Large intestine (tissue), 3 donors: ENCODE measurements around the gene CEP295NL. TPM values are rescaled to one million over a fixed set of nuclear protein-coding genes. Genes with fewer than 3 reads are reported as not detected.
A peak's percentile ranks its signal among the peaks of the same experiment; 100 is the strongest.

ENCODE experiments used
- DNase-seq, 2 donors: peaks; one replicate each; pipeline versions ENCODE4 v3.0.0 to v3.0.0-alpha.2; 2013
- H3K27ac ChIP-seq: one replicate; pipeline ENCODE4 v1.5.1; 2013; ENCODE audit warnings: low read length
- H3K27me3 ChIP-seq: 2 replicates; pipeline ENCODE4 v1.6.1; 2013; ENCODE audit warnings: low read length; ENCODE audit not compliant: control insufficient read depth, insufficient read depth
- H3K36me3 ChIP-seq: 2 replicates; pipeline ENCODE4 v1.6.1; 2013; ENCODE audit warnings: low read length; ENCODE audit not compliant: control insufficient read depth, insufficient read depth
- H3K4me1 ChIP-seq: one replicate; pipeline ENCODE4 v1.6.1; 2013; ENCODE audit warnings: low read length; ENCODE audit not compliant: control insufficient read depth, insufficient read depth
- H3K4me3 ChIP-seq: one replicate; pipeline ENCODE4 v1.5.1; 2013; ENCODE audit warnings: low read length
- H3K9me3 ChIP-seq: one replicate; pipeline ENCODE4 v1.6.1; 2013; ENCODE audit warnings: mild to moderate bottlenecking, low read depth, low read length, moderate library complexity; ENCODE audit not compliant: control insufficient read depth
- WGBS: methylation state at CpG from one replicate; pipeline ENCODE4 v1.1.5; 2013; ENCODE audit warnings: low lambda C conversion rate; ENCODE audit not compliant: insufficient coverage; 5-methylcytosine and 5-hydroxymethylcytosine counted together
- polyA plus RNA-seq: library from polyadenylated mRNA; unstranded; fragments of 120-200 nt; gene quantifications from one replicate; pipeline ENCODE4 v1.2.1, GENCODE V29; 2013

Gene CEP295NL
- polyA plus RNA-seq, 1 donor: 0.24 TPM

DNA sequence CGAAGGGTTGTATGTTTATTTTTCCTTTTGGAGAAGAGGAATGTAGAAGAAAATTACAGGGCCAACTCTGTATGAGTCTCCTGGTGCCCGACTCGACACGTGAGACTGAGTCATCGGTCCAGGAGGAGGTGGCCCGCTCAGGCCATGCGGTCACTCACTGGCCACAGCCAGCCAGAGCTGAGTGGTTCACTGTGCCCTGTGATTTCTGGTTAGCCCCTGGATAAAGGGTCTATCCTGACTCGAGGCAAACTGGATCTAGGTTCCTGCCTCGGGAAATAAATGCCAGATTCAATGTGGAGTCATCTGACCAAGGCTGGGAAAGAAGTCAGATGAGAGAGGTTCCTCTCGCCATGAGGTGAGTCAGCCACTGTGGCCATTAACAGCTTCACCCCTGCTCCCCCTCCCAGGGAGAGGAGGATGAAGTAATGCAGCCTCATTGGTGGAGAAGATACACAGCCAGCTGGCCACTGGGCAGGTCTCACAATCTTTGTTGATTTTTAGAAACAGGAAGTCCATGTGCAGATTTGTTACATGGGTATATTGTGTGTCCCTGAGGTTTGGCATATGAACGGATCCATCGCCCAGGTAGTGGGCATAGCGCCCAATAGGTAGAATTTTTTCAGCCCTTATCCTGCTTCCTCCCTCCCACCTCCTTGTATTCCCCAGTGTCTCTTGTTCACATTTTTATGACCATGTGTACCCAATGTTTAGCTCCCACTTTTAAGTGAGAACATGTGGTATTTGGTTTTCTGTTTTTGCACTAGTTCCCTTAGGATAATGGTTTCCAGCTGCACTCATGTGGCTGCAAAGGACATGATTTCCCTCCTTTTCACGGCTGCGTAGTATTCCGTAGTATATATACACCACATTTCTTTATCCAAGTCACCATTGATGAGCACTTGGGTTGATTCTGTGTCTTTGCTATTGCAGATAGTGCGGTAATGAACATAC, 40.7 kb downstream of the CEP295NL start:
- WGBS: 100% methylated on average over 4 of the region's 17 CpGs

DNA sequence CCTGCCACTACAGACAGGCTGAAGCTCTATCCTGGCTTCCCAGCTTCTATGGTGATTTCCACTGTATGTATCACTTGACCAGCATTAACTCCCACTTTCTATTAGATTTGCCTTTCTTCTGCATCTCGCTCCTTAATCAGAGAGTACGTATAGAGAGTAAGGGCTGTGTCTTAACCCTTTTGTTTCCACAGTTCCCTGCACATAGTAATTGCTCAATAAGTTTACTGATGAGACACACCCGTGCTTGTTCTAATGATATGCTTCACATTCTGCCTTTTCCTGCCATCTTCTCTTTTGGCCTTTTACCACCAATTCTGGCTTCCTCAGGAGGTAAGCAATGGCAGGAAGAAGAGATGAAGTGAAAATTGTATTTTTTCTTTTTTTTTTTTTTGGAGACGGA, 41.8 kb downstream of the CEP295NL start:
- Histone ChIP-seq H3K4me1 (no peaks in the 10 kb centered on the region), H3K27me3 (no peaks in the 10 kb centered on the region), H3K27ac (no peak overlapping the region), H3K4me3 (no peak overlapping the region), H3K36me3 (peaks cover 15% of the 10 kb centered on the region), H3K9me3 (no peaks in the 10 kb centered on the region)
- DNase-seq: no peak
- WGBS: 100% methylated on average over 1 of the region's 4 CpGs

More for the DNA sequence above, 40.7 kb downstream of the CEP295NL start:
- no peaks in the 10 kb centered on the region for H3K4me1 ChIP-seq
- H3K27me3 ChIP-seq: no peaks in the 10 kb centered on the region
- no peaks in the 10 kb centered on the region for H3K9me3 ChIP-seq
- no peak overlapping the region for H3K4me3 ChIP-seq
- peaks cover 5% of the 10 kb centered on the region for H3K36me3 ChIP-seq
- DNase-seq: peak in 1 of 2 donors; percentile 39
- H3K27ac ChIP-seq: no peak overlapping the region

DNA sequence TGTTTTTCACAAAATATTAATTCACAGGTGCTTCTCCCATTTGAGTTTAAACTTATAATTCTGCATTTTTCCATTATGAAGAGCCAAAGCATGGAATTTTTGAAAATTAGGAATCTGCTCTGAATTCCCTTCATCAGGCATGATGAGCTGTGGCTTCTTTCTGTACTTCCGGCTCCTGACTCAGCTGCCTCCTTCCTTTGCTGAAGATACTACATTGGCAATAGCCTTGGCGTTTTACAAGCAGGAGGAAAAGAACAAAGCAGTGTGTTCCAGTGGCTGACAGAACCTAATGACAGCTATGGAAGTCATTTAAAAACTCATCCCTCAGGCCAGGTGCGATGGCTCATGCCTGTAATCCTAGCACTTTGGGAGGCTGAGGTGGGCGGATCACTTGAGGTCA, 44.0 kb downstream of the CEP295NL start:
- WGBS: no CpG with 5 or more reads among the region's 4 CpGs
- Histone ChIP-seq H3K9me3 (no peaks in the 10 kb centered on the region), H3K4me3 (no peak overlapping the region), H3K36me3 (peaks cover 32% of the 10 kb centered on the region), H3K27ac (no peak overlapping the region), H3K27me3 (no peaks in the 10 kb centered on the region), H3K4me1 (peaks cover 7% of the 10 kb centered on the region)
- DNase-seq: no peak

DNA sequence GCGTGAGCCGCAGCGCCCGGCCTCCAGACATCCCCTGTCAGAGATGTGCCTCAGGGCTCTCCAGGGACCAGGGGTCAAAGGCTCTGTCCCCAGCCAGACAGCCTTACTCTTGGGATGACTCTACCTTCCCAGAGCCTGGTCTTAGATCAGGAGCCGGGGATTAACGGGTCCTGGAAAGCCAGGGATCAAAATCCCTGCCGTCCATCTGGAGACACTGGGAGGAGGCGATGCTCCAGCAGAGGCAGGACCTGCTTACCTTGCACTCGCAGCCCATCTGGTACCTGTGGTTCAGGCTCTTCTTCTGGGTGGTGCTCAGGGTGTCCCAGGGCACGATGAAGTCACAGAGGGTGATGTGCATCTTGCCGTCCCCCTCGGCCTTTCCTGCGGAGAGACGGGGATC, 45.7 kb downstream of the CEP295NL start:
- peaks cover 32% of the 10 kb centered on the region for H3K36me3 ChIP-seq
- DNase-seq: no peak
- no CpG with 5 or more reads among the region's 14 CpGs for WGBS
- no peak overlapping the region for H3K4me3 ChIP-seq
- H3K4me1 ChIP-seq: peaks cover 10% of the 10 kb centered on the region
- H3K27ac ChIP-seq: no peak overlapping the region
- no peaks in the 10 kb centered on the region for H3K27me3 ChIP-seq
- H3K9me3 ChIP-seq: no peaks in the 10 kb centered on the region

DNA sequence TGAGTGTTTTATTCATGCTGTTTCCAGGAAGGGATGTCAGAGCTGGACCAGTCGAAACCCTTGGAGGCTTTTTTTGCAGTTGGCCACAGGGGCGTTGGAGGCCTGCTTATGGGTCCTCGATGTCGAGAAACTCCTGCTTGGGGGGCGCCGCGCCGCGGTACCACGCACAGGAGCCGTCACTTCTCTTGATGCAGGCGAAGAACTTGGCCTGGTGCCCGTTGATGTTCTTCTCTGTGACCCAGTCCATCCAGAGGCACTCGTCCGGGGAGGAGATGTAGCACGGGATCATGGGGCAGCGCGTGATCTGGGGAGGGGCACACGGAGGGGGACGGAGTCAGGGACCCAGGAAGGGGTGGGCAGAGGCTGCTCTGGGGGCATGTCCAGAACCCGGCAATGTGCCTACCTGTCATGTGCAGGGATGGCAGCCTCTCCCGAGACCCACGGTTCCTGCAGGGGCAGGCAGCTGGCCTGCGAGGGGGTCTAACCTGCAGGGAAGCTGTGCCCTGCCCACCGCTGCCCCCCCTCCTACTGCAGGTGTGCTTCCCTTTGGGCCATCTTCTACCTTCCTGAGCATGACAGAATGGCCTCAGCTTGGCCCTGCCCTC, 47.3 kb downstream of the CEP295NL start:
- peaks cover 32% of the 10 kb centered on the region for H3K36me3 ChIP-seq
- no peak for DNase-seq
- no peaks in the 10 kb centered on the region for H3K9me3 ChIP-seq
- WGBS: no CpG with 5 or more reads among the region's 25 CpGs
- H3K4me1 ChIP-seq: peaks cover 10% of the 10 kb centered on the region
- no peak overlapping the region for H3K4me3 ChIP-seq
- H3K27me3 ChIP-seq: no peaks in the 10 kb centered on the region
- no peak overlapping the region for H3K27ac ChIP-seq

DNA sequence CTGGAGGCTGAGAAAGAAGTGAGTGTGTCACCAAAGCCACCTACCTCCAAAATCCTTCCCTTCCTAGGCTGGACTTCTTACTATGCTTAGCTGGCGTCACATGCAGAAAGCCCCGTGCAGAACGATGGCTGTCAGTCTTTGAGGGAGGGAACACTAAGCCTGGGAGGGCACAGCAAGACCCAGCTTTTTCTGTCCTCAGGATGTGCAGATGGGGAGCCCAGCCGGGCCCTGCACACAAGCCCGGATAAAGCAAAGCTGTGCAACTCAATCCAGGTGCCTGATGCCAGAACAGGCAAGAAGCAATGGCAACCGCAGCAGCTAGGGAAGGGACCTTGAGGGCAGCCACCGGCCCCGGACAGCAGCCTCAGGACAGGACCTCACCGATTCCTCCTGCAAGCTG, 48.5 kb downstream of the CEP295NL start:
- Histone ChIP-seq H3K27ac (no peak overlapping the region), H3K27me3 (no peaks in the 10 kb centered on the region), H3K4me3 (no peak overlapping the region), H3K9me3 (no peaks in the 10 kb centered on the region), H3K4me1 (peaks cover 10% of the 10 kb centered on the region), H3K36me3 (peaks cover 32% of the 10 kb centered on the region)
- DNase-seq: no peak
- no CpG with 5 or more reads among the region's 9 CpGs for WGBS

DNA sequence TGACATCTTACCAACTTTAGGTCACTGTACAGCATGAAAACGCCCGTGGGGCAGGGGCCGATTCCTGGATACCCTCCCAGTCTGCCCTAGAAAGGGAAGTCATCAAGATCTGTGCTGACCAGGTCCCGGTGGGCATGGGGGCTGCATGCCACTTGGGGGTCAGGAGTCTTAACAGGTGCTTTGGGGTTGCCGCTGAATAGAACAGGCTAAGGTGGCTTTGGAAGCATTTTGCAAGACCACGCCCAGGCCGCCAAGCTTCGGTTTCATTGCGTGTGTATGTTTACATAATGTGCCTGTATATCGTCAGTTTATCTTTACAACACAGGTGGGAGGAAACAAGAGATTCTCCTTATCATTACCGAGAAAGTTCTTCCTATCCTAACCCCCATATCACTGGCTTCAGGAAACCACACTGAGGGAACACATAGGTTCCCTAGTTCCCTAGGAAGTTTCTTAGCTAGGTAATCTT, 49.0 kb downstream of the CEP295NL start:
- peak in 1 of 2 donors; percentile 66 for DNase-seq
- no CpG with 5 or more reads among the region's 11 CpGs for WGBS
- H3K9me3 ChIP-seq: no peaks in the 10 kb centered on the region
- H3K4me1 ChIP-seq: peaks cover 10% of the 10 kb centered on the region
- H3K27ac ChIP-seq: no peak overlapping the region
- H3K4me3 ChIP-seq: no peak overlapping the region
- H3K27me3 ChIP-seq: no peaks in the 10 kb centered on the region
- H3K36me3 ChIP-seq: peaks cover 32% of the 10 kb centered on the region

DNA sequence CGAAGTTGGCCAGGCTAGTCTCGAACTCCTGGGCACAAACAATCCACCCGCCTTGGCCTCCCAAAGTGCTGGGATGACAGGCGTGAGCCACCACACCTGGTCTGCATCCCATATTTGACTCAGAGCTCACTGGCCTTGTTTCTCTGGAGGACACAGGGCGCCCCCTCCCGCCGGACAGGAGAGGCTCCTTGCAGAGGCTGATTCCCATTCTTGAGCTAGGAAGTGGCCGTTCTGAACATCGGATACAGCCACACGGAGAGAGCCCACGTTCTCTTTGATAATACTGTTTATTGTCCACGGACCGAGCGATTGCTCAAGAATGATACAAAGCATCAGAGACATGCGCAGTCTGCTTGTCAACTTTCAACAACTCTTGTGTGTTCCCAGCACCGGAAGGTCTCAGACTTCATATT, 50.3 kb downstream of the CEP295NL start:
- Histone ChIP-seq H3K27ac (no peak overlapping the region), H3K4me1 (peaks cover 10% of the 10 kb centered on the region), H3K27me3 (no peaks in the 10 kb centered on the region), H3K4me3 (no peak overlapping the region), H3K36me3 (peaks cover 32% of the 10 kb centered on the region), H3K9me3 (no peaks in the 10 kb centered on the region)
- DNase-seq: no peak
- no CpG with 5 or more reads among the region's 16 CpGs for WGBS

DNA sequence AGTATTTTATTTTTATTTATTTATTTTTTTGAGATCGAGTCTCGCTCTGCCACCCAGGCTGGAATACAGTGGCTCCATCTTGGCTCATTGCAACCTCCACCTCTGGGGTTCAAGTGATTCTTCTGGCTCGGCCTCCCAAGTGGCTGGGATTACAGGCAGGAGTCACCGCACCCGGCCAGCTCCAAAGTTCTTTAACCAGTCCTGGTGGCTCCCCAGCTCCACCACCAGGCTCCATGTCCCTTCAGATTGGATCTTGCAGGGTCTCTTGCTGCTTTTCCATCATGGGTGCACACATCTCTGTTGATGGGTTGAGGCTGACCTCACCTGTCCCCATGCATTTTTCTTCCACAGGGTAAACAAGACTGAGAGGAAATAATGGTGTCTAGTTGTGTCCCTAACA, 54.0 kb downstream of the CEP295NL start:
- Histone ChIP-seq H3K36me3 (peaks cover 3% of the 10 kb centered on the region), H3K4me1 (peaks cover 3% of the 10 kb centered on the region), H3K27ac (no peak overlapping the region), H3K27me3 (no peaks in the 10 kb centered on the region), H3K4me3 (no peak overlapping the region), H3K9me3 (no peaks in the 10 kb centered on the region)
- no CpG with 5 or more reads among the region's 5 CpGs for WGBS
- no peak for DNase-seq

DNA sequence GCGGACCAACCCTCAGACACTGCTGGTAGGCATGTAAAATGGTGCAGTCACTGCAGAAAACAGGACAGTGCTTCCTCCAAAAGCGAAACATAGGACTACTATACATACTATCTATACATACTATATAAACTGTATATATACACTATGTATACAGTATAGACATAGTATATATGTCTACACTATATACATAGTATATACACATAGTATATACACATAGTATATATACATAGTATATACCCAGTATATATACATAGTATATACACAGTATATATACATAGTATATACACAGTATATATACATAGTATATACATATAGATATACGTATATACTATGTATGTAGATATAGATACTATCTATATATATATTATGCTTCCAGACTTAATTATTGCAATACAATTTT, 55.9 kb downstream of the CEP295NL start:
- no peaks in the 10 kb centered on the region for H3K36me3 ChIP-seq
- no peaks in the 10 kb centered on the region for H3K9me3 ChIP-seq
- no peak overlapping the region for H3K4me3 ChIP-seq
- DNase-seq: no peak
- H3K27ac ChIP-seq: no peak overlapping the region
- peaks cover 3% of the 10 kb centered on the region for H3K4me1 ChIP-seq
- 100% methylated on average over 1 of the region's 3 CpGs for WGBS
- H3K27me3 ChIP-seq: no peaks in the 10 kb centered on the region
